Transverse colon (tissue), 4 donors: ENCODE results near the gene CHTF18.

Source experiments
- CTCF ChIP-seq, 5 experiments: fragments of 200-600 bp in 3 of 5; fragments of 450-650 bp in 2 of 5; sonication (generic) in 3 of 5; IDR thresholded peaks; 1 replicate in 2 of 5; 2 replicates in 3 of 5; pipeline ENCODE4 v1.5.1; 2016 to 2017; ENCODE audit warnings: antibody characterized with exemption in 5 of 5, inconsistent platforms in 3 of 5, mild to moderate bottlenecking in 2 of 5, moderate library complexity in 1 of 5
- EP300 ChIP-seq: sonication (generic); formaldehyde crosslinking; IDR thresholded peaks from one replicate; pipeline ENCODE4 v1.6.1; 2017; ENCODE audit warnings: antibody characterized with exemption, low read depth
- POLR2AphosphoS5 ChIP-seq, 3 donors: sonication (generic); formaldehyde crosslinking; IDR thresholded peaks; one replicate each; pipeline ENCODE4 v1.6.1; 2016; ENCODE audit warnings: antibody characterized with exemption in 3 of 3

- no peak for TF ChIP-seq CTCF (IDR thresholded peaks at IDR 0.05)
- TF ChIP-seq EP300: no peak
- no peak for TF ChIP-seq POLR2AphosphoS5 (IDR thresholded peaks at IDR 0.05)
Measured at GRCh38 chr16:831571-832413, 43.4 kb downstream of the CHTF18 start.
